Nephron progenitor cell (in vitro differentiated cells): ENCODE data around the gene CDH11.

Experiments used
- DNase-seq: peaks from one replicate; pipeline ENCODE4 v3.0.0; 2021
- H3K27ac Mint-ChIP-seq: 2 replicates; pipeline ENCODE4 v1.8.0; 2021; ENCODE audit warnings: mild to moderate bottlenecking, moderate library complexity, mixed read lengths
- H3K27me3 Mint-ChIP-seq: 2 replicates; pipeline ENCODE4 v1.8.0; 2021; ENCODE audit warnings: mild to moderate bottlenecking, low read depth, mixed read lengths; ENCODE audit not compliant: poor library complexity
- H3K36me3 Mint-ChIP-seq: 2 replicates; pipeline ENCODE4 v1.8.0; 2021; ENCODE audit warnings: low read depth, mixed read lengths
- H3K4me1 Mint-ChIP-seq: 2 replicates; pipeline ENCODE4 v1.8.0; 2021; ENCODE audit warnings: mixed read lengths
- H3K4me3 Mint-ChIP-seq: 2 replicates; pipeline ENCODE4 v1.8.0; 2021; ENCODE audit warnings: mild to moderate bottlenecking, moderate library complexity, mixed read lengths
- H3K9me3 Mint-ChIP-seq: 2 replicates; pipeline ENCODE4 v1.8.0; 2021; ENCODE audit warnings: mild to moderate bottlenecking, moderate library complexity, mixed read lengths
- CTCF ChIP-seq: fragments of 200-600 bp; sonication (generic); IDR thresholded peaks from 2 replicates; pipeline ENCODE4 v1.5.0; 2021; ENCODE audit warnings: antibody characterized with exemption

Gene CDH11

GRCh38 chr16:65061263-65061662, 60.6 kb downstream of the CDH11 start:
- Mint-ChIP-seq H3K36me3 (peaks cover 31% of the 10 kb centered on the region), H3K4me3 (no peak overlapping the region), H3K4me1 (peaks cover 70% of the 10 kb centered on the region), H3K27ac (no peak overlapping the region), H3K27me3 (no peaks in the 10 kb centered on the region), H3K9me3 (no peaks in the 10 kb centered on the region)
- DNase-seq, result no peak
- no peak for TF ChIP-seq CTCF

DNA sequence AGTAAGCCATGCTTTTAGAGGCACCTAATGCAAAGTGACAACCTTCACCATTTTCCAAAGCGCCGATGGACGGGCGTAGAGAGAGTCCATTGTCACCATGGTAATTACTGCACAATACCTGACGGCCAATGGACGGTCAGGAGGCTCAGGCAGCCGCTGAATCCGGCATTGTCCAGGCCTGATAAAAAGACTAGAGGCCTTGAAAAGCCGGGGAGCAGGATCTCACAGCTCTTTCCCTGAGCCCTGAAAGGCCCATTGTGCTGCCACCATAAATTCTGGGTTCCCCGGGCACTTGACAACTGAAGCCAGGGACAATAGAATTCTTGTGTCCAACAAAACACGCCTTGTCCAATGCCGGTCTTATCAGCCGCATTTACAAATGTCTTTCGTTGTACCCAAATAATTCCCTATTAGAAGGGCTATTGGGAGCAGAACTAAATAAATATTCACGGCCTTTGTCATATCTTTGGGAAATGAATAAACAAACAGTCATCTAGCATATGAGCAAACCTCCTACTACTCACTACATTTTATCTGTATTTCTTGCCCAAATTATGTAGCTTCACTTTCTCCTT, 62.4 kb downstream of the CDH11 start:
- Mint-ChIP-seq H3K9me3 (no peaks in the 10 kb centered on the region), H3K4me1 (peaks cover 55% of the 10 kb centered on the region), H3K36me3 (peaks cover 33% of the 10 kb centered on the region), H3K27ac (peak overlapping the region; percentile 85), H3K27me3 (no peaks in the 10 kb centered on the region), H3K4me3 (no peak overlapping the region)
- no peak for TF ChIP-seq CTCF
- DNase-seq, result peak; percentile 23

- H3K27ac Mint-ChIP-seq, result peak overlapping the region; percentile 76
- TF ChIP-seq CTCF, result no peak
These were observed 64.7 kb downstream of the CDH11 start for GRCh38 chr16:65057184-65057583.

DNA sequence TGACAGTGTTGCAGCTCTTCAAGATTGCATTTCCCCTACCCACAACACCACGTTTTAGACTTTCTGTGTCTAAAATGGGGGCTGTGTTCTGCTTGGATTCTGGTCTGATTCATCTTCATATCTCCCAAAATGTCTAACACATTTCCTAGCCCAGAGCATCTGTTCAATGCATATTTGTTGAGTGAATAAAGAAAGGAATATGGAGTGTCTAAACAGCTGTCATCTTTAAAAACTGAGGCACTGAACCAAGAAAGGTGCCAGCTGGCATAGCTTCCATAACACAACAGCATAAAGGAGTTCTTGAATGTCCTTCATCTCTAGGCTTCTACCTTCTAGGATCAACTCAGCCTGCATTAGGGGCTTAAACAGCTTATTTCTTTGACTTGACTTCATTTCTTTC, 67.4 kb downstream of the CDH11 start:
- H3K36me3 Mint-ChIP-seq, result peaks cover 77% of the 10 kb centered on the region
- H3K27me3 Mint-ChIP-seq, result no peaks in the 10 kb centered on the region
- no peak overlapping the region for H3K27ac Mint-ChIP-seq

More at GRCh38 chr16:65057184-65057583, 64.7 kb downstream of the CDH11 start:
- DNase-seq, result no peak
- Mint-ChIP-seq H3K9me3 (no peaks in the 10 kb centered on the region), H3K36me3 (peaks cover 54% of the 10 kb centered on the region), H3K4me3 (no peak overlapping the region), H3K27me3 (no peaks in the 10 kb centered on the region), H3K4me1 (peaks cover 34% of the 10 kb centered on the region)

DNA sequence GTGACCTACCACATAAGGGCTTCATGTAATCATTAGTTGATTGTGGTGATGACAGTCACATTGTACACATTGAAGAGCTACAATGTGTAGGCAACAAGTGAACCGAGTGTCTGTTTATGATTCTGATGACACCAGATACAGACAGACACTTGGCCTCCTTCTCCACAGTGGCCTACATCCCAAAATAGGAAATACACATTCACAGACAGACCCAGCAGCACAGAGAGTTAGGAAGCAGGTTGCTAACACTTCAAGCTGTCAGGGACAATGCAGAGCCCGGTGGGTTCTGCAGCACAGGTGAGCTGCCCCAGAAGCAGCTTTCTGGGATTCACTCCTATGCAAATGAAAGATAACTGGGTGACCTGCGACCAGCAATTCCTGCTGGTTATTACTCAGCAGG, 72.2 kb downstream of the CDH11 start:
- H3K36me3 Mint-ChIP-seq, result peaks cover 88% of the 10 kb centered on the region
- DNase-seq, result no peak
- no peak overlapping the region for H3K4me3 Mint-ChIP-seq
- peaks cover 4% of the 10 kb centered on the region for H3K27me3 Mint-ChIP-seq
- no peak for TF ChIP-seq CTCF
- H3K4me1 Mint-ChIP-seq, result peaks cover 25% of the 10 kb centered on the region
- H3K9me3 Mint-ChIP-seq, result no peaks in the 10 kb centered on the region
- H3K27ac Mint-ChIP-seq, result no peak overlapping the region

More for the DNA sequence above, 67.4 kb downstream of the CDH11 start:
- no peak for TF ChIP-seq CTCF
- H3K4me3 Mint-ChIP-seq, result no peak overlapping the region
- no peaks in the 10 kb centered on the region for H3K9me3 Mint-ChIP-seq
- peaks cover 11% of the 10 kb centered on the region for H3K4me1 Mint-ChIP-seq
- no peak for DNase-seq

DNA sequence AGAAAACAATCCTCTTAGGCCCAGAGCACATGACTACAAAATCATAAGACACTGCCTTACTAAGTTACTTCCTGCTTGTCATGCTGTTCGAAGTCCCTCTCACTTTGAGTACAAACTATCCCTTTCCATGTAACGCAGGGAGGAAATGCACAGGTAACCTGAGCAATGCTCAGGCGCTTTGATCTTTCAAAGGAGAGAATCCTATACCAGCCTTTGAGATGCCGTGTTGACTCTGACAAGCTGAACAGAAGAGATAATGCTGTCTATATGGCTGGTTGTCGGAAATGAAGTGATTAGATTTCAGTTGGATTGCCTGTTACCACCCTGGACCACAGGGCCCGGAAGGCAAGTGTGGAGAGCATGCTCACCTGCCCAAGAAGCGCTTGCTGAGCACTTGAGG, 75.9 kb downstream of the CDH11 start:
- Mint-ChIP-seq H3K4me1 (peaks cover 45% of the 10 kb centered on the region), H3K27ac (peak overlapping the region; percentile 90), H3K4me3 (no peak overlapping the region), H3K9me3 (peaks cover 18% of the 10 kb centered on the region), H3K27me3 (peaks cover 4% of the 10 kb centered on the region), H3K36me3 (peaks cover 90% of the 10 kb centered on the region)
- no peak for DNase-seq
- TF ChIP-seq CTCF, result no peak
